SK-N-SH (cell line): ENCODE data around the gene SLC12A6. TPM values are rescaled to one million over a fixed set of nuclear protein-coding genes. Genes with fewer than 3 reads are reported as not detected.

Experiments
- CTCF ChIA-PET: fragments of 300-600, 350-600 bp; formaldehyde crosslinking; extraction: SDS; loops from one replicate; lab custom pipeline; 2021; lab: Yijun Ruan, JAX
- POLR2A ChIA-PET: fragments of 350-600 bp; sonication (Branson Sonifier 250); formaldehyde crosslinking; extraction: SDS; loops from one replicate; lab custom pipeline; 2020; ENCODE audit warnings: antibody characterized with exemption, inconsistent platforms; lab: Yijun Ruan, JAX
- DNase-seq: peaks from one replicate; pipeline ENCODE4 v3.0.0; 2012
- H2AFZ ChIP-seq: fragments of 200-600 bp; sonication (generic); 2 replicates; pipeline ENCODE4 v1.8.1; 2016; ENCODE audit warnings: antibody characterized with exemption, mild to moderate bottlenecking, low read depth
- H3F3A ChIP-seq: fragments of 200-600 bp; sonication (generic); replicated peaks from 2 replicates; pipeline ENCODE3; 2016; ENCODE audit warnings: antibody characterized with exemption, mild to moderate bottlenecking; ENCODE audit not compliant: insufficient read depth
- H3K27ac ChIP-seq, 2 experiments: fragments of 200-500 bp in 1 of 2; fragments of 200-600 bp in 1 of 2; sonication (Bioruptor generic) in 1 of 2; sonication (generic), shearing (Covaris generic) in 1 of 2; 2 replicates each; pipeline versions ENCODE4 v1.5.1 to v1.6.1; 2014 to 2016; ENCODE audit warnings: low read depth in 2 of 2, inconsistent platforms in 1 of 2, low read length in 1 of 2, mild to moderate bottlenecking in 1 of 2, mixed read lengths in 1 of 2
- H3K27me3 ChIP-seq: fragments of 200-600 bp; sonication (generic), shearing (Covaris generic); 2 replicates; pipeline ENCODE4 v1.6.1; 2016; ENCODE audit warnings: mixed run types; ENCODE audit not compliant: insufficient read depth
- H3K36me3 ChIP-seq, 2 experiments: fragments of 200-500 bp in 1 of 2; fragments of 200-600 bp in 1 of 2; sonication (Bioruptor generic) in 1 of 2; sonication (generic) in 1 of 2; replicated peaks in 1 of 2; 2 replicates each; pipeline versions ENCODE3 to v1.5.1; 2014 to 2016; ENCODE audit warnings: low read length in 1 of 2, mild to moderate bottlenecking in 1 of 2; ENCODE audit not compliant: insufficient read depth in 2 of 2, control insufficient read depth in 1 of 2
- H3K4me1 ChIP-seq, 2 experiments: fragments of 200-500 bp in 1 of 2; fragments of 200-600 bp in 1 of 2; sonication (Bioruptor generic) in 1 of 2; sonication (generic), shearing (Covaris generic) in 1 of 2; 2 replicates each; pipeline versions ENCODE4 v1.5.1 to v1.6.1; 2014 to 2016; ENCODE audit warnings: low read depth in 1 of 2, low read length in 1 of 2, mixed run types in 1 of 2; ENCODE audit not compliant: insufficient read depth in 2 of 2, control insufficient read depth in 1 of 2
- H3K4me2 ChIP-seq: fragments of 200-600 bp; sonication (generic), shearing (Covaris generic); 2 replicates; pipeline ENCODE4 v1.6.1; 2017; ENCODE audit warnings: mixed run types
- H3K4me3 ChIP-seq, 2 experiments: fragments of 200-500 bp in 1 of 2; fragments of 200-600 bp in 1 of 2; sonication (Bioruptor generic) in 1 of 2; sonication (generic), shearing (Covaris generic) in 1 of 2; 2 replicates each; pipeline versions ENCODE4 v1.5.1 to v1.8.1; 2014 to 2016; ENCODE audit warnings: low read depth in 2 of 2, inconsistent platforms in 1 of 2, low read length in 1 of 2, mild to moderate bottlenecking in 1 of 2, mixed read lengths in 1 of 2, moderate library complexity in 1 of 2
- H3K79me2 ChIP-seq: fragments of 200-600 bp; sonication (generic); 2 replicates; pipeline ENCODE4 v1.8.1; 2017; ENCODE audit warnings: mild to moderate bottlenecking; ENCODE audit not compliant: insufficient read depth
- H3K9ac ChIP-seq: fragments of 200-600 bp; sonication (generic); 2 replicates; pipeline ENCODE4 v1.6.1; 2017; ENCODE audit warnings: mixed run types
- H3K9me2 ChIP-seq: fragments of 200-600 bp; sonication (generic); 2 replicates; pipeline ENCODE4 v1.6.1; 2017; ENCODE audit warnings: mixed run types
- H3K9me3 ChIP-seq: fragments of 200-600 bp; sonication (generic); 2 replicates; pipeline ENCODE4 v1.6.1; 2017; ENCODE audit warnings: mixed run types, mild to moderate bottlenecking, moderate library complexity
- H4K20me1 ChIP-seq: fragments of 200-600 bp; sonication (generic); 2 replicates; pipeline ENCODE4 v1.6.1; 2017; ENCODE audit warnings: mild to moderate bottlenecking, mixed run types; ENCODE audit not compliant: insufficient read depth
- CHD2 ChIP-seq: fragments of 150-350 bp; IDR thresholded peaks from 2 replicates; pipeline ENCODE4 v1.6.1; 2018; ENCODE audit warnings: low read length; ENCODE audit not compliant: partially characterized antibody
- ELF1 ChIP-seq: IDR thresholded peaks from 2 replicates; pipeline ENCODE4 v1.4.0; 2012
- EP300 ChIP-seq, 2 experiments: IDR thresholded peaks; 2 replicates each; pipeline versions ENCODE4 v1.4.0 to v1.6.1; 2012; ENCODE audit warnings: borderline replicate concordance in 1 of 2, low read depth in 1 of 2, low read length in 1 of 2
- FOSL2 ChIP-seq: IDR thresholded peaks from 2 replicates; pipeline ENCODE4 v1.4.0; 2012; ENCODE audit warnings: low read depth, mild to moderate bottlenecking, moderate library complexity, borderline replicate concordance
- FOXJ3 ChIP-seq: sonication (generic); formaldehyde crosslinking; IDR thresholded peaks from 2 replicates; pipeline ENCODE4 v1.5.1; 2020; ENCODE audit warnings: mild to moderate bottlenecking, missing genetic modification reagents
- GABPA ChIP-seq: IDR thresholded peaks from 2 replicates; pipeline ENCODE4 v1.4.0; 2012; ENCODE audit warnings: low read depth, mild to moderate bottlenecking
- IRF3 ChIP-seq: fragments of 150-350 bp; IDR thresholded peaks from 2 replicates; pipeline ENCODE4 v1.6.1; 2016; ENCODE audit warnings: mild to moderate bottlenecking, low read depth, low read length
- JUND ChIP-seq: IDR thresholded peaks from 2 replicates; pipeline ENCODE4 v1.4.0; 2012
- MXI1 ChIP-seq: IDR thresholded peaks from 2 replicates; pipeline ENCODE4 v1.6.1; 2012; ENCODE audit warnings: mild to moderate bottlenecking, low read depth, low read length, improper control_type of control experiment
- NFIC ChIP-seq: IDR thresholded peaks from 2 replicates; pipeline ENCODE4 v1.4.0; 2012; ENCODE audit warnings: borderline replicate concordance
- PBX3 ChIP-seq: IDR thresholded peaks from 2 replicates; pipeline ENCODE4; 2012
- POLR2AphosphoS5 ChIP-seq: IDR thresholded peaks from 2 replicates; pipeline ENCODE4 v1.6.1; 2012; ENCODE audit warnings: low read depth, low read length
- RCOR1 ChIP-seq: fragments of 150-350 bp; IDR thresholded peaks from 2 replicates; pipeline ENCODE4 v1.6.1; 2017; ENCODE audit warnings: antibody characterized with exemption, low read length
- REST ChIP-seq: IDR thresholded peaks from 2 replicates; pipeline ENCODE4 v1.6.1; 2012; ENCODE audit warnings: mild to moderate bottlenecking, low read depth, low read length, moderate library complexity
- SMC3 ChIP-seq: IDR thresholded peaks from 2 replicates; pipeline ENCODE4 v1.6.1; 2012; ENCODE audit warnings: low read depth, low read length, improper control_type of control experiment
- TAF1 ChIP-seq: IDR thresholded peaks from 2 replicates; pipeline ENCODE4 v1.6.1; 2012; ENCODE audit warnings: low read depth, mild to moderate bottlenecking, low read length, moderate library complexity, borderline replicate concordance
- TCF12 ChIP-seq: IDR thresholded peaks from 2 replicates; pipeline ENCODE4 v1.4.0; 2012
- TEAD4 ChIP-seq: IDR thresholded peaks from 2 replicates; pipeline ENCODE4 v1.4.0; 2012; ENCODE audit warnings: mild to moderate bottlenecking, borderline replicate concordance; ENCODE audit not compliant: insufficient read depth
- WGBS: methylation state at CpG from one replicate; pipeline ENCODE4 v1.1.6; 2017; ENCODE audit warnings: low lambda C conversion rate; 5-methylcytosine and 5-hydroxymethylcytosine counted together
- polyA plus RNA-seq, 3 experiments: library from polyadenylated mRNA; depleted of rRNA; stranded (reverse); fragments of >200 nt; gene quantifications; 2 replicates each; pipeline ENCODE4 v1.2.3, GENCODE V29; 2012

The SLC12A6 gene
- polyA plus RNA-seq, 1 of the 3 experiments (the other 2 are of a cell fraction), result 7.7 TPM

- TF ChIP-seq REST (no peak), POLR2AphosphoS5 (no peak), MXI1 (no peak), FOSL2 (no peak)
Measured at GRCh38 chr15:34318277-34319079, 19.1 kb downstream of the SLC12A6 start (continued).

- 63% methylated on average over 3 of the region's 3 CpGs for WGBS
- Histone ChIP-seq H2AFZ (no peak overlapping the region), H3K4me2 (no peak overlapping the region), H3K27ac (no peak overlapping the region), H3F3A (peaks cover 7% of the 10 kb centered on the region), H3K36me3 (no peaks in the 10 kb centered on the region), H3K9me3 (no peaks in the 10 kb centered on the region), H3K4me1 (no peaks in the 10 kb centered on the region; a peak in 1 of 4 replicates), H3K79me2 (no peaks in the 10 kb centered on the region), H4K20me1 (no peaks in the 10 kb centered on the region), H3K9ac (no peak overlapping the region), H3K27me3 (no peaks in the 10 kb centered on the region), H3K9me2 (no peaks in the 10 kb centered on the region), H3K4me3 (no peak overlapping the region)
- no peak for DNase-seq
- TF ChIP-seq JUND (no peak), EP300 (IDR thresholded peaks at IDR 0.05; ENCODE audit: borderline replicate concordance in 1 of 2, low read depth in 1 of 2, low read length in 1 of 2) (no peak), TEAD4 (no peak), NFIC (no peak), RCOR1 (no peak), GABPA (no peak), ELF1 (no peak), CHD2 (no peak), PBX3 (no peak), TAF1 (no peak), REST (no peak), SMC3 (no peak), IRF3 (no peak), MXI1 (no peak), FOXJ3 (CRISPR knock-in tag) (no peak), TCF12 (no peak)
- POLR2A ChIA-PET, result interaction anchor here (1.4 kb wide), 1 partner anchor 23 kb away, joined by 3 read pairs; the partner anchor contains the start of gene SLC12A6
- CTCF ChIA-PET, result interaction anchor here (1.5 kb wide), 1 partner anchor 28 kb away, joined by 5 read pairs; the partner anchor contains the start of genes NOP10 and NUTM1
Measured at GRCh38 chr15:34314491-34315490, 22.8 kb downstream of the SLC12A6 start.
